ENCODE measurements around the gene EMC7.

DNA sequence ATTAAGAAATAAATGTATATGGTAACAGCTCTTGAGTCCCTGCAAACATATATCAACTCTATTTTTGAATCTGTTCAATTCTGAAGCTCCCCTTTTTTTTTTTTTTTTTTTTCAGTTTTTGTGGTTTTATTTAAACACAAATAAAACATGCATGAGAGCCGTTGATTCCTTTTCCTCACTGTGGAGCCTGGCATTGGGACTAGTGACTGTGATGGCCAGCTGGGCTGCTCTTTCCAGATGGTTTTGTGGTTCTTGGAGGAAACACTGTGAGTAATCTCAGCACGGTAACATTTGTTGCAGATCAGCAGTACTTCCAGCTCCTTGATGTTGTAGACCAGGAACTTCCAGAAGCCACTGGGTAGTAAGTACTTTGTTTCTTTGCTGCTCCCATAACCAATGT lies 15.9 kb downstream of the EMC7 start:
- TF ChIP-seq, protein P1, sequence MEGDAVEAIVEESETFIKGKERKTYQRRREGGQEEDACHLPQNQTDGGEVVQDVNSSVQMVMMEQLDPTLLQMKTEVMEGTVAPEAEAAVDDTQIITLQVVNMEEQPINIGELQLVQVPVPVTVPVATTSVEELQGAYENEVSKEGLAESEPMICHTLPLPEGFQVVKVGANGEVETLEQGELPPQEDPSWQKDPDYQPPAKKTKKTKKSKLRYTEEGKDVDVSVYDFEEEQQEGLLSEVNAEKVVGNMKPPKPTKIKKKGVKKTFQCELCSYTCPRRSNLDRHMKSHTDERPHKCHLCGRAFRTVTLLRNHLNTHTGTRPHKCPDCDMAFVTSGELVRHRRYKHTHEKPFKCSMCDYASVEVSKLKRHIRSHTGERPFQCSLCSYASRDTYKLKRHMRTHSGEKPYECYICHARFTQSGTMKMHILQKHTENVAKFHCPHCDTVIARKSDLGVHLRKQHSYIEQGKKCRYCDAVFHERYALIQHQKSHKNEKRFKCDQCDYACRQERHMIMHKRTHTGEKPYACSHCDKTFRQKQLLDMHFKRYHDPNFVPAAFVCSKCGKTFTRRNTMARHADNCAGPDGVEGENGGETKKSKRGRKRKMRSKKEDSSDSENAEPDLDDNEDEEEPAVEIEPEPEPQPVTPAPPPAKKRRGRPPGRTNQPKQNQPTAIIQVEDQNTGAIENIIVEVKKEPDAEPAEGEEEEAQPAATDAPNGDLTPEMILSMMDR (IDR thresholded peaks at IDR 0.05) = no peak
- TF ChIP-seq POLR2A (IDR thresholded peaks at IDR 0.05) (no peak), EP300 (IDR thresholded peaks at IDR 0.05) (no peak)
